GM12873 (cell line): ENCODE measurements around the gene ZNF592.

Experiments
- CTCF ChIP-seq: IDR thresholded peaks from 2 replicates; pipeline ENCODE4 v1.5.1; 2012; ENCODE audit warnings: low read depth, mild to moderate bottlenecking, moderate library complexity, low read length, control low read depth; ENCODE audit not compliant: insufficient read depth; ENCODE audit errors: missing control alignments

ZNF592 gene

GRCh38 chr15:84762840-84763572 lies 14.6 kb downstream of the ZNF592 start:
- TF ChIP-seq CTCF, result no peak

- no peak for TF ChIP-seq CTCF
Measured at GRCh38 chr15:84764585-84764984, 16.2 kb downstream of the ZNF592 start.

GRCh38 chr15:84764989-84765388 lies 16.6 kb downstream of the ZNF592 start:
- no peak for TF ChIP-seq CTCF

- no peak for TF ChIP-seq CTCF
Measured at GRCh38 chr15:84765675-84766074, 17.3 kb downstream of the ZNF592 start.

GRCh38 chr15:84766461-84767035 lies 18.2 kb downstream of the ZNF592 start:
- no peak for TF ChIP-seq CTCF

GRCh38 chr15:84772031-84772430 lies 23.6 kb downstream of the ZNF592 start:
- TF ChIP-seq CTCF, result no peak

- TF ChIP-seq CTCF, result no peak
Measured at GRCh38 chr15:84772467-84772866, 24.1 kb downstream of the ZNF592 start.
